Sigmoid colon (tissue), 7 donors: Measurements from ENCODE around the gene PSMA6. TPM values are rescaled to one million over a fixed set of nuclear protein-coding genes. Genes with fewer than 3 reads are reported as not detected.

ENCODE experiments used
- DNase-seq: peaks from one replicate; pipeline ENCODE4 v3.0.0-alpha.2; 2019
- H3K27ac ChIP-seq, 4 donors: fragments of 200-600 bp; sonication (generic); one replicate each; pipeline ENCODE4 v1.5.1; 2016 to 2019; ENCODE audit warnings: mild to moderate bottlenecking in 1 of 4
- H3K27me3 ChIP-seq, 3 donors: fragments of 200-600 bp; sonication (generic); one replicate each; pipeline ENCODE4 v1.5.1; 2019; ENCODE audit warnings: mild to moderate bottlenecking in 1 of 3
- H3K36me3 ChIP-seq, 4 donors: fragments of 200-600 bp; sonication (generic); one replicate each; pipeline ENCODE4 v1.5.1; 2016 to 2019
- H3K4me1 ChIP-seq, 4 donors: fragments of 200-600 bp; sonication (generic); one replicate each; pipeline ENCODE4 v1.5.1; 2017 to 2019
- H3K4me3 ChIP-seq, 4 donors: fragments of 200-600 bp; sonication (generic); one replicate each; pipeline ENCODE4 v1.5.1; 2017 to 2019; ENCODE audit warnings: mild to moderate bottlenecking in 2 of 4, moderate library complexity in 1 of 4
- H3K9me3 ChIP-seq, 4 donors: fragments of 200-600 bp in 3 of 4; sonication (generic) in 3 of 4; one replicate each; pipeline versions ENCODE4 v1.5.1 to v1.6.1; 2013 to 2019
- CTCF ChIP-seq, 4 experiments: fragments of 450-650 bp in 3 of 4; fragments of 200-600 bp in 1 of 4; IDR thresholded peaks; one replicate each; pipeline ENCODE4 v1.5.1; 2016 to 2019; ENCODE audit warnings: antibody characterized with exemption in 4 of 4, mild to moderate bottlenecking in 3 of 4, moderate library complexity in 2 of 4
- EP300 ChIP-seq, 4 donors: sonication (generic); formaldehyde crosslinking; IDR thresholded peaks; one replicate each; pipeline ENCODE4 v1.6.1; 2017; ENCODE audit warnings: antibody characterized with exemption in 4 of 4
- POLR2A ChIP-seq, 2 donors: fragments of 450-650 bp; IDR thresholded peaks; one replicate each; pipeline ENCODE4 v1.6.1; 2016; ENCODE audit warnings: antibody characterized with exemption in 2 of 2, mild to moderate bottlenecking in 2 of 2, moderate library complexity in 2 of 2
- POLR2AphosphoS5 ChIP-seq, 4 donors: sonication (generic); formaldehyde crosslinking; IDR thresholded peaks; one replicate each; pipeline ENCODE4 v1.6.1; 2017; ENCODE audit warnings: antibody characterized with exemption in 4 of 4
- WGBS, 2 donors: extraction: QIAGEN DNeasy Blood & Tissue Kit; methylation state at CpG; one replicate each; pipeline ENCODE4 v1.1.7; 2013; 5-methylcytosine and 5-hydroxymethylcytosine counted together
- intact Hi-C: fragments of 100-400 bp; cut with DNase I; formaldehyde crosslinking; loops from one replicate; pipeline ENCODE4 v1.15.1; 2023
- polyA plus RNA-seq, 3 donors: library from polyadenylated mRNA; stranded (reverse); fragments of 200-250 nt; gene quantifications; one replicate each; pipeline ENCODE4 v1.2.3, GENCODE V29; 2013
- total RNA-seq, 4 donors: library from RNA; depleted of rRNA; stranded (reverse); fragments of >200 nt; gene quantifications; one replicate each; pipeline ENCODE4 v1.1.0, GENCODE V29; 2016
- donor health status: healthy with polysubstance abuse.
- donor health status: Bipolar disorder and iron deficiency.
- donor health status: healthy.

Gene PSMA6
- total and polyA plus RNA-seq, 7 donors: 104 to 344 (median 203) TPM

DNA sequence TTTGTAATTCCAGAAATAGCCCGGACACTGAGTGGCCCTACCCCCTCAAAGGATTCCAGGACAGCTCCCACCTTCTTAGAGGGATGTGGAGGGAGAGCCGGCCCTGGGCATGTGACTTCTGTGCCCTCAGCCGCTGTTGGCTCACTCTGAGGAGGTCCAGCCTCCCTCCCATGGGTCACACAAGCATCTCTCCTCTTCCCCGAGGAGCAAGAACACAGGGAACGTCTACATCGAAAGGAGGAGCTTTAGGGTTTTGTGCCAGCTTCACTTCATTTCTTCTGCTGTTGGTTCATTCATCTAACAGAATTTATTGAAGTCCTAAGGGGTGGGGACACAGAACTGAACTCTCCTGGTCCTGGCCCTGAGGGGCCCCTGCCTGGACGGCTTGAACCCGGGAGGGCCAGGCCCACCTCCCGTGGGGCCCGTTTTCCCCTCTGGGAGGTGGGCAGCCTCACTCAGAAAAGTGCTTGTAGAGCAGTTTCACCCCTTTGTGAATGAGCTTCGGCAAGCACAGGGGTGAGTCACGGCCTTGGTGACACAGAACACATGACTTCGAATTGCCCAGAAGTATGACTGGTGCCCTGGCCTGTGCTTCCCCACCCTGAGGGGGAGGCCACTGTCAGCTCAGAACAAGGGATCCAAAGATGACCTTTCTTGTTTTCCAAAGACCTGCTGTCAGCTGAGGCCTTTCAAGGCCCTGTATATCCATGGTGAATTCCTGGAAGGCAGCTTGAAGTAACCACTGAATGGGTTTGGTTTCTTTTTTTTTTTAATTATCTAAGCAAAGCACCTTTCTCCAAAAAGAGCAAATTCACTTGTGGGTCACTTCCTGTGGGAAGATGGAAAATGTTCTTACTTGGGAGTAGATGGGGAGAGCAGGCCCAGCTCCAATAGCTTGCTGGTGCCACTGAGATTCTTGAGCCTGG is 73.2 kb downstream of the PSMA6 start:
- Histone ChIP-seq H3K27me3 (no peaks in the 10 kb centered on the region), H3K36me3 (no peaks in the 10 kb centered on the region), H3K4me1 (peaks cover 0 to 42% (median 36%) of the 10 kb centered on the region in 4 donors), H3K27ac (peak overlapping the region; percentile 60 to 72 (median 68)), H3K9me3 (no peaks in the 10 kb centered on the region), H3K4me3 (no peak overlapping the region)
- intact Hi-C loops: no loop called here
- DNase-seq: peak; percentile 92
- TF ChIP-seq POLR2A (IDR thresholded peaks at IDR 0.05) (no peak), POLR2AphosphoS5 (IDR thresholded peaks at IDR 0.05) (peak; percentile 36 to 84 (median 46)), EP300 (IDR thresholded peaks at IDR 0.05) (peak in 1 of 4 donors; percentile 39), CTCF (IDR thresholded peaks at IDR 0.05) (no peak)
- 60 to 71% methylated on average over 13 of the region's 13 CpGs for WGBS, 2 donors

GRCh38 chr14:35366056-35366451 is 73.9 kb downstream of the PSMA6 start:
- H3K27ac ChIP-seq: peak overlapping the region; percentile 60 to 72 (median 68)
- no peaks in the 10 kb centered on the region for H3K36me3 ChIP-seq
- H3K9me3 ChIP-seq: peaks cover 0 to under 1% (median 0%) of the 10 kb centered on the region in 4 donors
- H3K4me3 ChIP-seq: no peak overlapping the region
- DNase-seq: no peak
- intact Hi-C loops: no loop called here
- TF ChIP-seq POLR2AphosphoS5 (IDR thresholded peaks at IDR 0.05) (peak in 1 of 4 donors; percentile 28), POLR2A (IDR thresholded peaks at IDR 0.05) (no peak)
- H3K4me1 ChIP-seq: peaks cover 0 to 42% (median 36%) of the 10 kb centered on the region in 4 donors
- H3K27me3 ChIP-seq: no peaks in the 10 kb centered on the region
- 87 to 90% methylated on average over 12 of the region's 12 CpGs for WGBS, 2 donors

GRCh38 chr14:35366521-35366976 is 74.4 kb downstream of the PSMA6 start:
- Histone ChIP-seq H3K9me3 (peaks cover 0 to 3% (median 0%) of the 10 kb centered on the region in 4 donors), H3K36me3 (no peaks in the 10 kb centered on the region), H3K27ac (peak overlapping the region; percentile 60 to 72 (median 68)), H3K4me3 (no peak overlapping the region), H3K4me1 (peaks cover 0 to 42% (median 36%) of the 10 kb centered on the region in 4 donors), H3K27me3 (no peaks in the 10 kb centered on the region)
- intact Hi-C loops: no loop called here
- no peak for DNase-seq
- WGBS, 2 donors: 91 to 92% methylated on average over 8 of the region's 8 CpGs
- TF ChIP-seq POLR2A (IDR thresholded peaks at IDR 0.05) (no peak), CTCF (IDR thresholded peaks at IDR 0.05) (no peak), POLR2AphosphoS5 (IDR thresholded peaks at IDR 0.05) (no peak), EP300 (IDR thresholded peaks at IDR 0.05) (no peak)

GRCh38 chr14:35367056-35367372 is 74.8 kb downstream of the PSMA6 start:
- 94 to 95% methylated on average over 5 of the region's 5 CpGs for WGBS, 2 donors
- H3K4me3 ChIP-seq: no peak overlapping the region
- H3K36me3 ChIP-seq: no peaks in the 10 kb centered on the region
- H3K4me1 ChIP-seq: peaks cover 0 to 42% (median 36%) of the 10 kb centered on the region in 4 donors
- DNase-seq: no peak
- H3K9me3 ChIP-seq: peaks cover 0 to 3% (median 0%) of the 10 kb centered on the region in 4 donors
- intact Hi-C loops: no loop called here
- peak overlapping the region in 2 of 4 donors; percentile 2 to 71 for H3K27ac ChIP-seq
- no peaks in the 10 kb centered on the region for H3K27me3 ChIP-seq
- no peak for TF ChIP-seq POLR2A (IDR thresholded peaks at IDR 0.05)
- no peak for TF ChIP-seq EP300 (IDR thresholded peaks at IDR 0.05)
- TF ChIP-seq POLR2AphosphoS5 (IDR thresholded peaks at IDR 0.05): no peak
- no peak for TF ChIP-seq CTCF (IDR thresholded peaks at IDR 0.05)

Other genes starting within 250 kb of the PSMA6 start
- gene FAM177A1, start 246.1 kb upstream of the PSMA6 start, total RNA-seq: 10 to 100 TPM; 26.3 to 61.5 (median 40.8) TPM
- gene FAM177A1, start 246.1 kb upstream of the PSMA6 start, polyA plus RNA-seq: 100 to 1,000 TPM in 2 of 3 donors, 10 to 100 TPM in 1; 66.7 to 171 (median 145) TPM
- gene PPP2R3C, start 170.4 kb upstream of the PSMA6 start, total RNA-seq: 10 to 100 TPM; 25.3 to 44.3 (median 40.5) TPM
- 10 to 100 TPM; 22.1 to 50.9 (median 45.6) TPM for gene PPP2R3C, start 170.4 kb upstream of the PSMA6 start, polyA plus RNA-seq
- 10 to 100 TPM in 3 of 4 donors, 1 to 10 TPM in 1; 7.9 to 17.1 (median 13.6) TPM for gene PRORP, start 169.8 kb upstream of the PSMA6 start, total RNA-seq
- gene PRORP, start 169.8 kb upstream of the PSMA6 start, polyA plus RNA-seq: 10 to 100 TPM; 11.4 to 26.0 (median 25.7) TPM
- 100 to 1,000 TPM; 258 to 340 (median 289) TPM for gene NFKBIA, start 112.4 kb downstream of the PSMA6 start, total RNA-seq
- gene NFKBIA, start 112.4 kb downstream of the PSMA6 start, polyA plus RNA-seq: 100 to 1,000 TPM in 2 of 3 donors, 10 to 100 TPM in 1; 95.5 to 188 (median 158) TPM
- gene INSM2, start 241.8 kb downstream of the PSMA6 start, total RNA-seq: not detected
- gene INSM2, start 241.8 kb downstream of the PSMA6 start, polyA plus RNA-seq: under 1 TPM in 1 of 3 donors, not detected in 2; 0.03 TPM